ENCODE measurements around the gene MS4A15.

DNA sequence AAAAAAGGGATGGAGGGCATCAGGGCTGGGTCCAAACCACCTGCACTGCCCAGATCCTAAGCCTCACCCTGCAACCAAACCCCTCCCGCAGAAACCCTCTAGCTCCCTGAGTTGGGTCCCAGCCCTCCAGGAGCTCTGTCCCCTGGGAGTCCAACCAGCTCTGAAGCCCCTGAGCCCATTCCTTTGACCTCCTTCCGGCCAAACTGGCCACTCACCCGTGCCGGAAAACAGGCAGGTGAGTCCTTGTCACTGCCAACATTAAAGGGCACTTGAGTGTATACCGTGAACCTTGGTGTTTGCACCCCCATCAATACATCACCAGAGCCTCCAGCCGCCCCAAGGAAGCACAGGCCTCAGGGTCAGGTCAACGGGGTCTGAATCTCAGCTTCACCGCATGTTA lies 11.5 kb downstream of the MS4A15 start:
- TF ChIP-seq, protein P1, sequence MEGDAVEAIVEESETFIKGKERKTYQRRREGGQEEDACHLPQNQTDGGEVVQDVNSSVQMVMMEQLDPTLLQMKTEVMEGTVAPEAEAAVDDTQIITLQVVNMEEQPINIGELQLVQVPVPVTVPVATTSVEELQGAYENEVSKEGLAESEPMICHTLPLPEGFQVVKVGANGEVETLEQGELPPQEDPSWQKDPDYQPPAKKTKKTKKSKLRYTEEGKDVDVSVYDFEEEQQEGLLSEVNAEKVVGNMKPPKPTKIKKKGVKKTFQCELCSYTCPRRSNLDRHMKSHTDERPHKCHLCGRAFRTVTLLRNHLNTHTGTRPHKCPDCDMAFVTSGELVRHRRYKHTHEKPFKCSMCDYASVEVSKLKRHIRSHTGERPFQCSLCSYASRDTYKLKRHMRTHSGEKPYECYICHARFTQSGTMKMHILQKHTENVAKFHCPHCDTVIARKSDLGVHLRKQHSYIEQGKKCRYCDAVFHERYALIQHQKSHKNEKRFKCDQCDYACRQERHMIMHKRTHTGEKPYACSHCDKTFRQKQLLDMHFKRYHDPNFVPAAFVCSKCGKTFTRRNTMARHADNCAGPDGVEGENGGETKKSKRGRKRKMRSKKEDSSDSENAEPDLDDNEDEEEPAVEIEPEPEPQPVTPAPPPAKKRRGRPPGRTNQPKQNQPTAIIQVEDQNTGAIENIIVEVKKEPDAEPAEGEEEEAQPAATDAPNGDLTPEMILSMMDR (IDR thresholded peaks at IDR 0.05), result no peak
- no peak for TF ChIP-seq POLR2A (IDR thresholded peaks at IDR 0.05)
